ENCODE data around the gene C2orf92. TPM values are rescaled to one million over a fixed set of nuclear protein-coding genes. Genes with fewer than 3 reads are reported as not detected.

Gene C2orf92
- total RNA-seq, 1 donor from 2014 or later, result 14.4 TPM

DNA sequence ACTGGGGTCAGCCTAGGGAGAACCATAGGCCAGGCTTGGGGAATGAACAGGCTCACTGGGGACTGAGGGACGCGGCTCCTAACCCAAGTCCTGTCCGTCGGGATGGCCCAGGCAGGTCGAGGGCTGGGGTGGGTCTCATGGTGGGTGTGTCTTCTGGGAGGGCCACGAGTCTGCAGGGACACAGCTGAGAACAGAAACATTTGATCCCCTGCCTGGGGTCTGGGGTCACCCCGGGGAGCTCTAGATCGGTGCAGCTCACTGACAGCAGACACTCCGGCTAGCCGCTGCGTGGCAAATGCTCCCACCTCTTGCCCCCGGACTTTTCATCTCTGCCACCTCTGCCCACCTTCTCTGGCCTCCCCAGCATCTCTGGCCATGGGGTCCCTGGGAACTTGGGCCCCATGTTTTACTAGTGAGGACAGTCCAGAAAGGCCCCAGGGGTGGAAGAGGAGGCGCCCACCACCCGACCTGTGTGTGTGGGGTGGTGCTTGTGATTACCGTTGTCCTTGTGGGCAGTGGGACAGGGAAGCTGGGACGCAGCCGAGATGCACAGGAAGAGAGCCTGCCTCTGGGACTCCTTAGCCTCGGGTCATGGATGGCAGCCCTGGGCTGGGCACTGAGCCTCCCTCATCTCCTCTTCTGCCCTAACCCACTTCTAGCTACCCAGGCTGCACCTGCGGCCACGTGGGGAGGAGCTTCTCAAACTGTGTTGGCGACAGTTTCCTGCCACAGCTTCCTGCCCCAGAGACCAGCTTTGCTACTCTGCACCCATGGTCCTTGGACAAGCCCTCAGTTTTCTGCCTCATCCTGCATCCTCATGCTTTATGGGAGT, 48.8 kb downstream of the C2orf92 start:
- H3K27me3 ChIP-seq, result no peaks in the 10 kb centered on the region
- intact Hi-C loops (cut with DNase I), result no loop called here
- no peak overlapping the region for H3K27ac ChIP-seq
- DNase-seq (peak; percentile 56), ATAC-seq (peak; percentile 28)
- H3K36me3 ChIP-seq, result no peaks in the 10 kb centered on the region
- no peak overlapping the region for H3K4me3 ChIP-seq
- H3K9me3 ChIP-seq, result no peaks in the 10 kb centered on the region
- TF ChIP-seq, protein P1, sequence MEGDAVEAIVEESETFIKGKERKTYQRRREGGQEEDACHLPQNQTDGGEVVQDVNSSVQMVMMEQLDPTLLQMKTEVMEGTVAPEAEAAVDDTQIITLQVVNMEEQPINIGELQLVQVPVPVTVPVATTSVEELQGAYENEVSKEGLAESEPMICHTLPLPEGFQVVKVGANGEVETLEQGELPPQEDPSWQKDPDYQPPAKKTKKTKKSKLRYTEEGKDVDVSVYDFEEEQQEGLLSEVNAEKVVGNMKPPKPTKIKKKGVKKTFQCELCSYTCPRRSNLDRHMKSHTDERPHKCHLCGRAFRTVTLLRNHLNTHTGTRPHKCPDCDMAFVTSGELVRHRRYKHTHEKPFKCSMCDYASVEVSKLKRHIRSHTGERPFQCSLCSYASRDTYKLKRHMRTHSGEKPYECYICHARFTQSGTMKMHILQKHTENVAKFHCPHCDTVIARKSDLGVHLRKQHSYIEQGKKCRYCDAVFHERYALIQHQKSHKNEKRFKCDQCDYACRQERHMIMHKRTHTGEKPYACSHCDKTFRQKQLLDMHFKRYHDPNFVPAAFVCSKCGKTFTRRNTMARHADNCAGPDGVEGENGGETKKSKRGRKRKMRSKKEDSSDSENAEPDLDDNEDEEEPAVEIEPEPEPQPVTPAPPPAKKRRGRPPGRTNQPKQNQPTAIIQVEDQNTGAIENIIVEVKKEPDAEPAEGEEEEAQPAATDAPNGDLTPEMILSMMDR (IDR thresholded peaks at IDR 0.05), result no peak
- H3K4me1 ChIP-seq, result no peaks in the 10 kb centered on the region

DNA sequence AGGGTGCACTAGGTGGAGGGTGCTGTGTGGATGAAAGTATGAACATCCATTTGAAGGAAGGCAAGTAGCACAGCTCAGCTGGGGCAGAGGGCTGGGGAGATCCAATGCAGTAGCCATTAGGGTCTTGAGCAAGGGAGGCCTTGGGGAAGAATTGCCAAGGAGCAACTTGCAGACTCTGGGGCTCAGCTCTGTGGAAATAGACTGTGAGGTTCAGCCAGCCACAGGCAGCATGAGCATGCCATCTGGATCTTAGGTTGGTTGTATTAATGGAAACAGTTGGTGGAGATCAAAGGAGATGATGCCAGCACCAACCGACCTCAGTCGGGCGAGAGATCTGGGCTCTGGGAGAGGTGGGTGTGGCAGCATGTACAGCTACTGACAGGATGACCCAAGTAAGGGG, 49.4 kb downstream of the C2orf92 start:
- DNase-seq, result peak; percentile 25

DNA sequence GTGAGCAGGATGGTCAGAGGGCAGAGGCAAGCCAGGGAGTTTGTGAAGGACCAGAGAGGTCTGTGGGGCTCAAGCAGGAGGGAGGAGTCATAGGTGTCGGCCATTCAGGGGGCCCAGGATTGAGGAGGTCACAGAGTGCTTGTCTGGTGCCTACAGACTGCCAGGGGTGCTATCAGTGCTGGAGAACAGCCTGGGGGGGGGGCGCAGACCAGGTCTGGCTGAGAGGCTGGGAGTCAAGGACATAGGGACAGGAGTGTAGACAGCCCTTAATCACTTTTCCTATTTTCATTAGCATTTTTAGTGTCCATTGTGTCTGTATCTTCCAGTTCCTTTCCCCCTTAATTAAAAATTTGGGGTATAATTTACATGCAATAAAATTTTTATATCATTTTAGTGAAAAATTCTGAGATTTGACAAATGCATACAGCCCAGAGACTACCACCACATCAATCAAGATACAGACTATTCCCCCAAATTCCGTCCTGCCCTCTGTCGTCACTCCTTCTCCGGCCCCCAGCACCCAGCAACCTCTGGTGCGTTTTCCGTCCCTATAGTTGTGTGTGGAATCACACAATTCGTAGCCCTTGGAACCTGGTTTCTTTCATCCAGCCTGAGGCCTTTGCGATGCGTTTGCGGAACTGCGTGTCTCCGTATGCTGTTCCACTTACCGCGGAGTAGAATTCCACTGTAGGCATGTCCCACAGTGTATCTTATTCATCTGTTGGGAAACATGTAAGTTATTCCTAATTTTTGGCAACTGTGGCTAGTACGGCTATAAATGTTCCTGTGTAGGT, 50.0 kb downstream of the C2orf92 start:
- no peak for DNase-seq
- TF ChIP-seq, protein P1 (IDR thresholded peaks at IDR 0.05), result no peak
- intact Hi-C loops (cut with DNase I), result no loop called here

More for the DNA sequence above, 49.4 kb downstream of the C2orf92 start:
- ATAC-seq, result no peak
- TF ChIP-seq, protein P1 (IDR thresholded peaks at IDR 0.05), result no peak
- Histone ChIP-seq H3K27me3 (peaks cover 3% of the 10 kb centered on the region), H3K9me3 (no peaks in the 10 kb centered on the region), H3K4me1 (no peaks in the 10 kb centered on the region), H3K36me3 (no peaks in the 10 kb centered on the region), H3K27ac (no peak overlapping the region), H3K4me3 (no peak overlapping the region)
- intact Hi-C loops (cut with DNase I), result no loop called here

DNA sequence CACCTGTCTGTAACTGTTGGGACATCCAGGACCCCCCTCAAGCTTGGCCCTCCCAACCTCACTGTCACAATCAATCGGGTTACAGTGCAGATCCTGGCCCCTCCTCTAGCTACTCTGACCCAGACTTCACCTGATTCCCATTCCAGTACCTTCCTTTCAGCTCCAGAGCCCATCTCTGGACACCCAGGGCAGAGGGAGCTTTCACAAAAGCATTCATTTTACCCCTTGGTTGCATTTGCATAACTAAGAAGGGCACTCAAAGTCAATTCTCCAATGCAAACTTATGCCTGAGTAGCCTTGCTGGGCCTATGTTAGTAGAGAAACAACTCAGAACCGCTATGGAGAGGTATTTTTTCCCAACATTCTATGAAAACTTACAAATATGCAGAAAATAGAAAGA, 51.2 kb downstream of the C2orf92 start:
- no peak for DNase-seq
- H3K27me3 ChIP-seq, result peaks cover 7% of the 10 kb centered on the region
- TF ChIP-seq, protein P1 (IDR thresholded peaks at IDR 0.05), result no peak
- H3K36me3 ChIP-seq, result no peaks in the 10 kb centered on the region
- intact Hi-C loops (cut with DNase I), result no loop called here
- H3K27ac ChIP-seq, result no peak overlapping the region
- H3K4me3 ChIP-seq, result no peak overlapping the region
- no peaks in the 10 kb centered on the region for H3K4me1 ChIP-seq
- no peaks in the 10 kb centered on the region for H3K9me3 ChIP-seq
- no peak for ATAC-seq

More for the DNA sequence above, 50.0 kb downstream of the C2orf92 start:
- no peak for ATAC-seq
- Histone ChIP-seq H3K27me3 (peaks cover 7% of the 10 kb centered on the region), H3K4me3 (no peak overlapping the region), H3K27ac (no peak overlapping the region), H3K4me1 (no peaks in the 10 kb centered on the region), H3K9me3 (no peaks in the 10 kb centered on the region), H3K36me3 (no peaks in the 10 kb centered on the region)

DNA sequence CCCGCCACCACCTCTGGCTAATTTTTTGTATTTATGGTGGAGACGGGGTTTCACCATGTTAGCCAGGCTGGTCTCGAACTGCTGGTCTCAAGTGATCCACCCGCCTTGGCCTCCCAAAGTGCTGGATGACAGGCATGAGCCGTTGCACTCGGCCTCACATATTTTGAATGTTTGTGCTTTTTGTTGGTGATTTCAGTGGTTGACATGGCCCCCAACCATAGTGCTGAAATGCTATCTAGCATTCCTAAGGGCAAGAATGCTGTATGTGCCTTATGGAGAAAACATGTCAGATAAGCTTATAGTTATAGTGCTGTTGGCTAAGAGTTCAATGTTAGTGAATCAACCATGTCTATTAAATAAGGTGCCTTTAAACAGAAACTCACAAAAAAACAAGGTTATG, 52.7 kb downstream of the C2orf92 start:
- H3K4me1 ChIP-seq, result no peaks in the 10 kb centered on the region
- H3K27me3 ChIP-seq, result peaks cover 7% of the 10 kb centered on the region
- intact Hi-C loops (cut with DNase I), result no loop called here
- no peaks in the 10 kb centered on the region for H3K9me3 ChIP-seq
- no peak for DNase-seq
- no peaks in the 10 kb centered on the region for H3K36me3 ChIP-seq
- no peak overlapping the region for H3K4me3 ChIP-seq
- H3K27ac ChIP-seq, result no peak overlapping the region
- TF ChIP-seq, protein P1 (IDR thresholded peaks at IDR 0.05), result no peak
- no peak for ATAC-seq

Data from upper lobe of right lung (tissue), 1 donor.